HCT116 (cell line): ENCODE data around the gene LCLAT1. TPM values are rescaled to one million over a fixed set of nuclear protein-coding genes. Genes with fewer than 3 reads are reported as not detected.

Source experiments
- ATAC-seq: fragments of 200-7000 bp; cut with Tn5 transposase; 2 replicates; pipeline ENCODE4 v1.9.1; 2020; ENCODE audit warnings: mild to moderate bottlenecking, moderate library complexity
- BruUV-seq: library from RNA; stranded (reverse); fragments of 400-500 nt; replicated peaks from 2 replicates; lab custom pipeline; 2021; lab: Mats Ljungman, UMichigan
- CTCF ChIA-PET: fragments of 300-600 bp; sonication (Branson Sonifier 250); formaldehyde crosslinking; loops from one replicate; lab custom pipeline; 2021; ENCODE audit warnings: antibody characterized with exemption; lab: Charles Lee
- POLR2A ChIA-PET: fragments of 300-600, 350-600 bp; sonication (Branson Sonifier 250); formaldehyde crosslinking; loops from one replicate; lab custom pipeline; 2021; ENCODE audit warnings: antibody characterized with exemption; lab: Charles Lee
- RAD21 ChIA-PET, 2 experiments: fragments of 300-600 bp; sonication (Branson Sonifier 250); formaldehyde crosslinking; loops; one replicate each; lab custom pipeline; 2023; ENCODE audit warnings: low total read pairs in 2 of 2; ENCODE audit not compliant: uncharacterized antibody in 2 of 2, unreplicated experiment in 2 of 2, low non-redundant PET in 1 of 2; lab: Charles Lee
- DNase-seq: peaks from one replicate; pipeline ENCODE4 v3.0.0-alpha.2; 2010; ENCODE audit warnings: low read depth, low spot score
- H2AFZ ChIP-seq: fragments of 200-600 bp; shearing (Covaris generic), sonication (generic); 2 replicates; pipeline ENCODE4 v1.6.1; 2017; ENCODE audit warnings: low read depth, mixed run types, mixed read lengths, antibody characterized with exemption, low read length; ENCODE audit not compliant: poor library complexity, severe bottlenecking
- H3K27ac ChIP-seq: 2 replicates; pipeline ENCODE4 v1.5.1; 2012; ENCODE audit warnings: low read depth, low read length
- H3K27me3 ChIP-seq: fragments of 200-600 bp; sonication (generic); 2 replicates; pipeline ENCODE4 v1.6.1; 2016; ENCODE audit warnings: mixed run types, low read length, mixed read lengths; ENCODE audit not compliant: insufficient read depth
- H3K36me3 ChIP-seq, 2 experiments: fragments of 200-500 bp in 1 of 2; fragments of 200-600 bp in 1 of 2; sonication (Bioruptor generic) in 1 of 2; sonication (generic) in 1 of 2; 2 replicates each; pipeline versions ENCODE4 v1.5.1 to v1.6.1; 2014 to 2016; ENCODE audit warnings: low read length in 2 of 2, inconsistent platforms in 1 of 2, mixed read lengths in 1 of 2, mixed run types in 1 of 2; ENCODE audit not compliant: insufficient read depth in 2 of 2, control insufficient read depth in 1 of 2
- H3K4me1 ChIP-seq, 2 experiments: fragments of 200-600 bp in 1 of 2; sonication (generic) in 1 of 2; 2 replicates each; pipeline versions ENCODE4 v1.5.1 to v1.6.1; 2012 to 2017; ENCODE audit warnings: low read length in 2 of 2, inconsistent platforms in 1 of 2, mild to moderate bottlenecking in 1 of 2, mixed read lengths in 1 of 2, mixed run types in 1 of 2, moderate library complexity in 1 of 2; ENCODE audit not compliant: insufficient read depth in 2 of 2, control insufficient read depth in 1 of 2
- H3K4me2 ChIP-seq: fragments of 200-600 bp; sonication (generic); 2 replicates; pipeline ENCODE4 v1.6.1; 2017; ENCODE audit warnings: mixed run types, low read length, mixed read lengths
- H3K4me3 ChIP-seq, 2 experiments: fragments of 200-600 bp in 1 of 2; sonication (generic) in 1 of 2; replicated peaks in 1 of 2; 2 replicates each; pipeline ENCODE4 v1.5.1; 2011 to 2016; ENCODE audit warnings: low read length in 2 of 2, control low read depth in 1 of 2, low read depth in 1 of 2, mild to moderate bottlenecking in 1 of 2, mixed read lengths in 1 of 2, mixed run types in 1 of 2
- H3K79me2 ChIP-seq: fragments of 200-600 bp; sonication (generic); 2 replicates; pipeline ENCODE4 v1.6.1; 2017; ENCODE audit warnings: mild to moderate bottlenecking, mixed run types, low read length, moderate library complexity, mixed read lengths; ENCODE audit not compliant: insufficient read depth
- H3K9ac ChIP-seq: fragments of 200-600 bp; sonication (generic); 2 replicates; pipeline ENCODE4 v1.6.1; 2016; ENCODE audit warnings: low read length, mixed read lengths
- H3K9me2 ChIP-seq: fragments of 200-600 bp; sonication (generic), shearing (Covaris generic); 2 replicates; pipeline ENCODE4 v1.6.1; 2017; ENCODE audit warnings: mixed run types, mild to moderate bottlenecking, moderate library complexity; ENCODE audit not compliant: insufficient read depth
- H3K9me3 ChIP-seq, 2 experiments: fragments of 200-500 bp in 1 of 2; fragments of 200-600 bp in 1 of 2; sonication (Bioruptor generic) in 1 of 2; sonication (generic) in 1 of 2; 2 replicates each; pipeline ENCODE4 v1.6.1; 2014 to 2017; ENCODE audit warnings: low read length in 2 of 2, mixed read lengths in 2 of 2, inconsistent platforms in 1 of 2, low read depth in 1 of 2, mild to moderate bottlenecking in 1 of 2, mixed run types in 1 of 2, moderate library complexity in 1 of 2; ENCODE audit not compliant: control insufficient read depth in 1 of 2, insufficient read depth in 1 of 2
- H4K20me1 ChIP-seq: fragments of 200-600 bp; sonication (generic), shearing (Covaris generic); 2 replicates; pipeline ENCODE4 v1.6.1; 2017; ENCODE audit warnings: mixed run types, mild to moderate bottlenecking, moderate library complexity; ENCODE audit not compliant: insufficient read depth
- CTCF ChIP-seq, 3 experiments: fragments of 200-600 bp in 1 of 3; sonication (generic) in 1 of 3; IDR thresholded peaks in 2 of 3; conservative IDR thresholded peaks in 1 of 3; 2 replicates each; pipeline ENCODE4 v1.5.1; 2012 to 2017; ENCODE audit warnings: low read depth in 2 of 3, low read length in 2 of 3, antibody characterized with exemption in 1 of 3, borderline replicate concordance in 1 of 3, control low read depth in 1 of 3, mild to moderate bottlenecking in 1 of 3, mixed read lengths in 1 of 3, mixed run types in 1 of 3, moderate library complexity in 1 of 3; ENCODE audit not compliant: insufficient read depth in 1 of 3
- ELF1 ChIP-seq: IDR thresholded peaks from 2 replicates; pipeline ENCODE4 v1.6.1; 2012; ENCODE audit warnings: low read depth, borderline replicate concordance
- TCF7L2 ChIP-seq: IDR thresholded peaks from 2 replicates; pipeline ENCODE4 v1.7.0; 2011; ENCODE audit warnings: borderline replicate concordance, inconsistent platforms; ENCODE audit not compliant: insufficient read depth, insufficient read length; ENCODE audit errors: extremely low read depth
- intact Hi-C: fragments of 100-400 bp; cut with micrococcal nuclease; formaldehyde crosslinking; loops from 2 replicates; pipeline ENCODE4 v1.10.0; 2022
- total RNA-seq: library from RNA; stranded (reverse); gene quantifications from one replicate; pipeline ENCODE4 v1.2.1, GENCODE V29; 2021; ENCODE audit not compliant: unreplicated experiment

LCLAT1 gene
- total RNA-seq, 1 experiment from 2014 or later: 36.2 TPM

GRCh38 chr2:30459140-30459539, 12.1 kb downstream of the LCLAT1 start:
- H3K4me1 ChIP-seq: no peaks in the 10 kb centered on the region
- no peak overlapping the region for H3K9ac ChIP-seq

More at GRCh38 chr2:30459140-30459539, 12.1 kb downstream of the LCLAT1 start:
- Histone ChIP-seq H3K27me3 (no peaks in the 10 kb centered on the region), H3K4me3 (no peak overlapping the region), H3K9me2 (no peaks in the 10 kb centered on the region), H2AFZ (no peak overlapping the region), H3K27ac (no peak overlapping the region), H3K4me2 (no peak overlapping the region), H3K79me2 (peaks cover 92% of the 10 kb centered on the region), H3K36me3 (no peaks in the 10 kb centered on the region), H4K20me1 (0 out of 2 replicates have a peak, but pooled peaks cover 3% of the 10 kb centered on the region), H3K9me3 (no peaks in the 10 kb centered on the region)
- no peak for TF ChIP-seq CTCF (IDR thresholded peaks at IDR 0.05 in 2 of 3, conservative IDR thresholded peaks at IDR 0.05 in 1 of 3; ENCODE audit: borderline replicate concordance in 1 of 3, insufficient read depth in 1 of 3, low read depth in 2 of 3, low read length in 2 of 3)
- no peak for TF ChIP-seq ELF1
- no peak for TF ChIP-seq TCF7L2
- DNase-seq: no peak
- ATAC-seq: no peak
- intact Hi-C loops: no loop called here
- ChIA-PET CTCF (no interaction called here), POLR2A (interaction anchor here (1.2 to 1.5 kb wide), 2 partner anchors 12 to 47 kb away, joined by 3 read pairs; partner anchors contain the start of gene LCLAT1), RAD21 (no interaction called here)
- no TSS peak for BruUV-seq
